ENCODE results near the gene SMYD1. TPM values are rescaled to one million over a fixed set of nuclear protein-coding genes. Genes with fewer than 3 reads are reported as not detected.
A peak's percentile ranks its signal among the peaks of the same experiment; 100 is the strongest.

SMYD1 gene
- total RNA-seq, 6 experiments from 2014 or later, result not detected

DNA sequence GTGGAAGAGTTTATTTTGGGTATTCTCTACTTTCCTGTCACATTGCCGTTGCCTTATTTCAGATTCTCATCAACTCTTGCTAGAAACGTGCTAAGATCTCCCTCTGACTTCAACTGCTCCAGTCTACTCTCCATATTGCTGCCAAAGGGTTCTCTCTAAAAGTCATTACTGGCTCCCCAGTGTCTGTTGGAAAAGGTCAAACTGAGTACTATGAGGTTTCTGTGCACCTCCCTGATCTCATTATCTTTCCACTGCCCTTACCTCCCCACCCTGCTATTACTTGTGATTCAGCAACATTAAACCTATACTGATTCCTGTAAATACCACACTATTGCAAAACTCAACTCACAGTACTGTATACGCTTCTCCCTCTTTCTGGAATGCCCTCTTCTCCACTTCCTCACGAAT lies 10.2 kb upstream of the SMYD1 start:
- DNase-seq, result no peak
- peaks cover 4% of the 10 kb centered on the region; the same call in 1 of the 2 replicates for H3K9me3 Mint-ChIP-seq
- TF ChIP-seq, protein P1, sequence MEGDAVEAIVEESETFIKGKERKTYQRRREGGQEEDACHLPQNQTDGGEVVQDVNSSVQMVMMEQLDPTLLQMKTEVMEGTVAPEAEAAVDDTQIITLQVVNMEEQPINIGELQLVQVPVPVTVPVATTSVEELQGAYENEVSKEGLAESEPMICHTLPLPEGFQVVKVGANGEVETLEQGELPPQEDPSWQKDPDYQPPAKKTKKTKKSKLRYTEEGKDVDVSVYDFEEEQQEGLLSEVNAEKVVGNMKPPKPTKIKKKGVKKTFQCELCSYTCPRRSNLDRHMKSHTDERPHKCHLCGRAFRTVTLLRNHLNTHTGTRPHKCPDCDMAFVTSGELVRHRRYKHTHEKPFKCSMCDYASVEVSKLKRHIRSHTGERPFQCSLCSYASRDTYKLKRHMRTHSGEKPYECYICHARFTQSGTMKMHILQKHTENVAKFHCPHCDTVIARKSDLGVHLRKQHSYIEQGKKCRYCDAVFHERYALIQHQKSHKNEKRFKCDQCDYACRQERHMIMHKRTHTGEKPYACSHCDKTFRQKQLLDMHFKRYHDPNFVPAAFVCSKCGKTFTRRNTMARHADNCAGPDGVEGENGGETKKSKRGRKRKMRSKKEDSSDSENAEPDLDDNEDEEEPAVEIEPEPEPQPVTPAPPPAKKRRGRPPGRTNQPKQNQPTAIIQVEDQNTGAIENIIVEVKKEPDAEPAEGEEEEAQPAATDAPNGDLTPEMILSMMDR (IDR thresholded peaks at IDR 0.05), result no peak
- H3K4me1 Mint-ChIP-seq (ENCODE audit: low read depth), result peaks cover 42% of the 10 kb centered on the region
- H3K4me3 Mint-ChIP-seq, result no peak overlapping the region
- peaks cover 9% of the 10 kb centered on the region for H3K27me3 Mint-ChIP-seq (ENCODE audit: insufficient read depth)
- peaks cover 29% of the 10 kb centered on the region for H3K36me3 Mint-ChIP-seq (ENCODE audit: low read depth)
- no peak overlapping the region for H3K27ac Mint-ChIP-seq

GRCh38 chr2:88058191-88058590 lies 9.4 kb upstream of the SMYD1 start:
- no peak overlapping the region for H3K27ac Mint-ChIP-seq
- peaks cover 4% of the 10 kb centered on the region; the same call in 1 of the 2 replicates for H3K9me3 Mint-ChIP-seq
- TF ChIP-seq, protein P1 (IDR thresholded peaks at IDR 0.05), result no peak
- peaks cover 24% of the 10 kb centered on the region for H3K36me3 Mint-ChIP-seq (ENCODE audit: low read depth)
- DNase-seq, result no peak
- H3K27me3 Mint-ChIP-seq (ENCODE audit: insufficient read depth), result peaks cover 10% of the 10 kb centered on the region
- no peak overlapping the region for H3K4me3 Mint-ChIP-seq
- H3K4me1 Mint-ChIP-seq (ENCODE audit: low read depth), result peaks cover 36% of the 10 kb centered on the region

DNA sequence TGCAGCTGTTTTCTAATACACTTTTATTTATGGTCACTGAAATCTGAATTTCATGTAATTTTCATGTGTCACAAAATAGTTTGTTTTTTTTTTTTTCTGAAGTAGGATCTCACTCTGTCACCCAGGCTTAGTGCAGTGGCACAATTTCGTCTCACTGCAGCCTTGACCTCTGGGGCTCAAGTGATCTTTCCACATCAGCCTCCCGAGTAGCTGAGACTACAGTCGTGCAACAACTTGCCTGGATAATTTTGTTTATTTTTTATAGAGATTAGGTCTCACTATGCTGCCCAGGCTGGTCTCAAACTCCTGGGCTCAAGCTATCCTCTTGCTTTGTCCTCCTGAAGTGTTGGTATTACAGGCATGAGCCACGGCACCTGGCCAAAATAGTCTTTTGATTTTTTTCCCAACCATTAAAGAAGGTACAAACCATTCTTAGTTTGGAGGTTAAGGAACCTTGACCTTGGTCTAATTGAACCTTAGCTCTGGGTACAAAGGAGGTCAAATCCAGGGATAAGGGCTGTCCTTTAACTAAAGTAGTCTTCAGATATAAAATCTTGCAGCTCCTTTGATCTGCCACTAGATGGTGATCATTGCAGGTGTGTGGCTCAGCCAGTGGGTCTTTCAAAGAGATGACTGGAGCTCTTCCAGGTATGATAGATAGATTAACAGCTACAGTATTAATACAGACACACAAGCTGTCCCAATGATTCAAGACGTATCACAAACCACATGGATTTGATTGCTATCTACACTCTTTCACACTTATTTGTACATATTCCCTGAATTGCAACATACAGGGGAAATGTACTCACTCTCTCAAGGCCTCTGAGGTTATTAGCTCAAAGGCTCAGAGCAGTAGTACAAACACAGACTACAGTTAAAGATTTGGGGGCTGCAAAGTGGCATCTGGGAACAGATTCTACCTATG lies 7.4 kb upstream of the SMYD1 start:
- Mint-ChIP-seq H3K4me1 (ENCODE audit: low read depth) (peaks cover 15% of the 10 kb centered on the region), H3K36me3 (ENCODE audit: low read depth) (peaks cover 5% of the 10 kb centered on the region), H3K27me3 (ENCODE audit: insufficient read depth) (peaks cover 9% of the 10 kb centered on the region), H3K4me3 (no peak overlapping the region), H3K27ac (no peak overlapping the region), H3K9me3 (peaks cover under 1% of the 10 kb centered on the region; the same call in 1 of the 2 replicates)
- peak; percentile 19 for DNase-seq
- TF ChIP-seq, protein P1 (IDR thresholded peaks at IDR 0.05), result peak; percentile 85

DNA sequence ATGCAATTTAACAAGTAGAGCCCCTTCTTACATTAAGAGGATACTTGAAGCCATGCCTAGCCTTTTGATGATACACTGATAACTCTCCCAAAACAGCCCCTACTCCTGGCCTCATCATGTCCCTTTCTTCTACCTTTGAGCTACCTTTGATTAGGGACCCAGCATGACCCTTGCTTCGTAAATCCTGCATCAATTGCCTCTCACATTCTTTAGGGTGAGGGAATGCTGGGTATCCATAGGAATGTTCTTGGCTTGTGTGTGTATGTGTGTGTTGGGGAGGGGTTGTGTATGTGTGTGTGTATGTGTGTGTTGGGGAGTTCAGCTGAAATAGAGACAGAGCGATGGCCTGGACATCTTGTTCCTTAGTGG lies 6.7 kb upstream of the SMYD1 start:
- Mint-ChIP-seq H3K4me3 (no peak overlapping the region), H3K36me3 (ENCODE audit: low read depth) (peaks cover 3% of the 10 kb centered on the region; the same call in 1 of the 2 replicates), H3K27me3 (ENCODE audit: insufficient read depth) (peaks cover 6% of the 10 kb centered on the region), H3K4me1 (ENCODE audit: low read depth) (peaks cover 12% of the 10 kb centered on the region), H3K27ac (no peak overlapping the region), H3K9me3 (no peaks in the 10 kb centered on the region)
- TF ChIP-seq, protein P1 (IDR thresholded peaks at IDR 0.05), result no peak
- no peak for DNase-seq

GRCh38 chr2:88061295-88061694 lies 6.3 kb upstream of the SMYD1 start:
- no peak overlapping the region for H3K4me3 Mint-ChIP-seq
- H3K36me3 Mint-ChIP-seq (ENCODE audit: low read depth), result no peaks in the 10 kb centered on the region
- no peak overlapping the region for H3K27ac Mint-ChIP-seq
- TF ChIP-seq, protein P1 (IDR thresholded peaks at IDR 0.05), result no peak
- DNase-seq, result no peak
- H3K9me3 Mint-ChIP-seq, result no peaks in the 10 kb centered on the region
- H3K27me3 Mint-ChIP-seq (ENCODE audit: insufficient read depth), result peaks cover 6% of the 10 kb centered on the region
- H3K4me1 Mint-ChIP-seq (ENCODE audit: low read depth), result peaks cover 8% of the 10 kb centered on the region

Data from HFFc6 (cell line).